GM23338 (cell line): ENCODE measurements around the gene FAF2. TPM values are rescaled to one million over a fixed set of nuclear protein-coding genes. Genes with fewer than 3 reads are reported as not detected.

ENCODE experiments used
- ATAC-seq: fragments of 200-7000 bp; cut with Tn5 transposase; 3 replicates; pipeline ENCODE4 v1.9.1; 2020
- DNase-seq: peaks from one replicate; pipeline ENCODE4 v3.0.0-alpha.2; 2015; ENCODE audit warnings: low spot score
- H2AFZ ChIP-seq: fragments of 200-600 bp; sonication (generic); 2 replicates; pipeline ENCODE4 v1.8.0; 2016; ENCODE audit warnings: antibody characterized with exemption, mild to moderate bottlenecking, moderate library complexity
- H3F3A ChIP-seq: fragments of 200-600 bp; sonication (generic); replicated peaks from 2 replicates; pipeline ENCODE4 v1.8.0; 2017; ENCODE audit warnings: antibody characterized with exemption, mixed run types, low read depth
- H3K27ac ChIP-seq: fragments of 200-600 bp; sonication (generic); 2 replicates; pipeline ENCODE4 v1.6.1; 2016; ENCODE audit warnings: low read depth
- H3K27me3 ChIP-seq: fragments of 200-600 bp; sonication (generic); 2 replicates; pipeline ENCODE4 v1.8.0; 2016; ENCODE audit warnings: mild to moderate bottlenecking, mixed run types, moderate library complexity; ENCODE audit not compliant: insufficient read depth
- H3K36me3 ChIP-seq: fragments of 200-600 bp; sonication (generic); 2 replicates; pipeline ENCODE4 v1.8.0; 2016; ENCODE audit warnings: mild to moderate bottlenecking; ENCODE audit not compliant: insufficient read depth
- H3K4me1 ChIP-seq: fragments of 200-600 bp; sonication (generic); 2 replicates; pipeline ENCODE4 v1.8.0; 2016; ENCODE audit warnings: mild to moderate bottlenecking, moderate library complexity; ENCODE audit not compliant: insufficient read depth
- H3K4me2 ChIP-seq: fragments of 200-600 bp; sonication (generic); 2 replicates; pipeline ENCODE4 v1.7.1; 2017; ENCODE audit warnings: mixed run types
- H3K4me3 ChIP-seq: fragments of 200-600 bp; sonication (generic); 2 replicates; pipeline ENCODE4 v1.6.1; 2016; ENCODE audit warnings: mixed run types
- H3K79me2 ChIP-seq: fragments of 200-600 bp; sonication (generic); replicated peaks from 2 replicates; pipeline ENCODE4 v1.8.0; 2017; ENCODE audit warnings: mild to moderate bottlenecking; ENCODE audit not compliant: insufficient read depth
- H3K9me2 ChIP-seq: fragments of 200-600 bp; sonication (generic); 2 replicates; pipeline ENCODE4 v1.8.0; 2017; ENCODE audit not compliant: insufficient read depth
- H4K20me1 ChIP-seq: fragments of 200-600 bp; sonication (generic); replicated peaks from 2 replicates; pipeline ENCODE4 v1.8.0; 2017; ENCODE audit warnings: mild to moderate bottlenecking; ENCODE audit not compliant: insufficient read depth
- H3K27ac Mint-ChIP-seq: 2 replicates; pipeline ENCODE4 v1.8.0; 2020; ENCODE audit warnings: inconsistent platforms, mild to moderate bottlenecking, moderate library complexity, mixed read lengths
- H3K27me3 Mint-ChIP-seq: 3 replicates; pipeline ENCODE4 v1.8.0; 2022; ENCODE audit warnings: low read depth, mild to moderate bottlenecking, moderate library complexity, mixed read lengths, inconsistent platforms; ENCODE audit not compliant: insufficient read depth, poor library complexity
- H3K36me3 Mint-ChIP-seq: 3 replicates; pipeline ENCODE4 v1.8.0; 2021; ENCODE audit warnings: low read depth, mild to moderate bottlenecking, inconsistent platforms, moderate library complexity, mixed read lengths
- H3K4me1 Mint-ChIP-seq: 3 replicates; pipeline ENCODE4 v1.8.0; 2020; ENCODE audit warnings: mild to moderate bottlenecking, inconsistent platforms, mixed read lengths
- H3K4me3 Mint-ChIP-seq: 3 replicates; pipeline ENCODE4 v1.8.0; 2021; ENCODE audit warnings: moderate library complexity, mild to moderate bottlenecking, inconsistent platforms, mixed read lengths
- H3K9me3 Mint-ChIP-seq: 3 replicates; pipeline ENCODE4 v1.8.0; 2020; ENCODE audit warnings: moderate library complexity, mild to moderate bottlenecking, inconsistent platforms, mixed read lengths
- CREB1 ChIP-seq: fragments of 250-450 bp; sonication (Bioruptor Pico); IDR thresholded peaks from 2 replicates; pipeline ENCODE4 v1.5.0; 2020; ENCODE audit warnings: low read depth, mild to moderate bottlenecking, moderate library complexity
- CTCF ChIP-seq, 2 experiments: fragments of 200-600 bp in 1 of 2; sonication (generic) in 1 of 2; conservative IDR thresholded peaks; 2 replicates each; pipeline versions ENCODE4 v1.5.1 to v1.6.1; 2016 to 2017; ENCODE audit warnings: antibody characterized with exemption in 2 of 2, low read depth in 2 of 2, mild to moderate bottlenecking in 2 of 2, moderate library complexity in 1 of 2
- ETS1 ChIP-seq: IDR thresholded peaks from 2 replicates; pipeline ENCODE4 v1.6.1; 2016; ENCODE audit warnings: antibody characterized with exemption
- EZH2 ChIP-seq: fragments of 200-600 bp; sonication (generic); IDR thresholded peaks from one replicate; pipeline ENCODE4 v1.8.0; 2017; ENCODE audit warnings: antibody characterized with exemption, mild to moderate bottlenecking, low read depth; ENCODE audit not compliant: unreplicated experiment
- EZH2phosphoT487 ChIP-seq: fragments of 200-600 bp; sonication (generic); IDR thresholded peaks from one replicate; pipeline ENCODE4 v1.8.1; 2018; ENCODE audit warnings: antibody characterized with exemption; ENCODE audit not compliant: unreplicated experiment
- JUNB ChIP-seq: IDR thresholded peaks from one replicate; pipeline ENCODE4 v1.6.1; 2016; ENCODE audit warnings: antibody characterized with exemption; ENCODE audit not compliant: unreplicated experiment
- NANOG ChIP-seq: IDR thresholded peaks from 2 replicates; pipeline ENCODE4 v1.6.1; 2016; ENCODE audit warnings: antibody characterized with exemption, borderline replicate concordance
- POLR2AphosphoS5 ChIP-seq: IDR thresholded peaks from 2 replicates; pipeline ENCODE4 v1.6.1; 2016; ENCODE audit warnings: antibody characterized with exemption, low read depth
- STAT1 ChIP-seq: IDR thresholded peaks from one replicate; pipeline ENCODE4 v1.6.1; 2016; ENCODE audit warnings: antibody characterized with exemption; ENCODE audit not compliant: unreplicated experiment
- ZNF114 ChIP-seq: fragments of 250-450 bp; sonication (Bioruptor Pico); IDR thresholded peaks from 2 replicates; pipeline ENCODE4 v1.5.0; 2020; ENCODE audit warnings: mild to moderate bottlenecking, moderate library complexity
- ZNF331 ChIP-seq: fragments of 250-450 bp; sonication (Bioruptor Pico); IDR thresholded peaks from 2 replicates; pipeline ENCODE4 v1.5.0; 2020; ENCODE audit warnings: low read depth, mild to moderate bottlenecking, moderate library complexity
- ZNF462 ChIP-seq: fragments of 250-450 bp; sonication (Bioruptor Pico); IDR thresholded peaks from 2 replicates; pipeline ENCODE4 v1.5.0; 2020; ENCODE audit warnings: mild to moderate bottlenecking, moderate library complexity
- polyA plus RNA-seq: library from polyadenylated mRNA; unstranded; fragments of >200 nt; fragmentation: Nextera tagmentation; extraction: Ambion mirVana; gene quantifications from 2 replicates; pipeline ENCODE4 v1.2.1, GENCODE V29; 2016
- total RNA-seq: library from RNA; depleted of rRNA; stranded (reverse); fragments of >200 nt; shearing (Covaris generic); gene quantifications from 2 replicates; pipeline ENCODE4 v1.2.3, GENCODE V29; 2014
- TF ChIP-seq, protein P1 (sequence below): IDR thresholded peaks from one replicate; pipeline ENCODE4 v1.6.1; 2018; ENCODE audit warnings: antibody characterized with exemption; ENCODE audit not compliant: unreplicated experiment

Gene FAF2
- total and polyA plus RNA-seq, 2 experiments from 2014 or later: 32.8 to 37.6 TPM

DNA sequence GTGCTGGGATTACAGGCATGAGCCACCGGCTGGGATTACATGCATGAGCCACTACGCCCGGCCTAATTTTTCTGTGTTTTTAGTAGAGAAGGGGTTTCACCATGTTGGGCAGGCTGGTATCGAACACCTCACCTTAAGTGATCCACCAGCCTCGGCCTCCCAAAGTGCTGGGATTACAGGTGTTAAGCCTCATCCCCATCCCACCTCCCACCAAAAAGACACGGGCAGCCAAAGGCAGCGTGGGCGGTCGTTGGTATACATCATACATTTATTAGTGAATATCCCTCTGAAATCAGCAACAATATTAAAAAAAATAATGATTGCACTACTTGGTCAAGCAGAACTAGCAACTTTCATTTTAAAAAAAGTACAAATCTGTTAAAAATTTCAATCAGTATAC, 78.3 kb downstream of the FAF2 start:
- no peaks in the 10 kb centered on the region for H3K9me2 ChIP-seq
- Mint-ChIP-seq H3K9me3 (no peaks in the 10 kb centered on the region), H3K4me3 (no peak overlapping the region), H3K36me3 (peaks cover 32% of the 10 kb centered on the region), H3K27ac (no peak overlapping the region), H3K27me3 (peaks cover 15% of the 10 kb centered on the region), H3K4me1 (peaks cover 3% of the 10 kb centered on the region; the same call in 2 of the 3 replicates)
- no peak for ATAC-seq
- H3K36me3 ChIP-seq: peaks cover 14% of the 10 kb centered on the region; the same call in 1 of the 2 replicates
- peaks cover 9% of the 10 kb centered on the region; the same call in 1 of the 2 replicates for H3F3A ChIP-seq
- H3K27me3 ChIP-seq: no peaks in the 10 kb centered on the region
- peaks cover 3% of the 10 kb centered on the region; the same call in 1 of the 2 replicates for H4K20me1 ChIP-seq
- TF ChIP-seq ZNF331 (CRISPR knock-in tag) (no peak), EZH2 (no peak), STAT1 (no peak), EZH2phosphoT487 (no peak), JUNB (no peak), NANOG (no peak), ZNF114 (CRISPR knock-in tag) (no peak), ETS1 (no peak), CTCF (conservative IDR thresholded peaks at IDR 0.05; ENCODE audit: low read depth in 2 of 2) (no peak), ZNF462 (CRISPR knock-in tag) (no peak), POLR2AphosphoS5 (no peak), CREB1 (CRISPR knock-in tag) (no peak)
- TF ChIP-seq, protein P1, sequence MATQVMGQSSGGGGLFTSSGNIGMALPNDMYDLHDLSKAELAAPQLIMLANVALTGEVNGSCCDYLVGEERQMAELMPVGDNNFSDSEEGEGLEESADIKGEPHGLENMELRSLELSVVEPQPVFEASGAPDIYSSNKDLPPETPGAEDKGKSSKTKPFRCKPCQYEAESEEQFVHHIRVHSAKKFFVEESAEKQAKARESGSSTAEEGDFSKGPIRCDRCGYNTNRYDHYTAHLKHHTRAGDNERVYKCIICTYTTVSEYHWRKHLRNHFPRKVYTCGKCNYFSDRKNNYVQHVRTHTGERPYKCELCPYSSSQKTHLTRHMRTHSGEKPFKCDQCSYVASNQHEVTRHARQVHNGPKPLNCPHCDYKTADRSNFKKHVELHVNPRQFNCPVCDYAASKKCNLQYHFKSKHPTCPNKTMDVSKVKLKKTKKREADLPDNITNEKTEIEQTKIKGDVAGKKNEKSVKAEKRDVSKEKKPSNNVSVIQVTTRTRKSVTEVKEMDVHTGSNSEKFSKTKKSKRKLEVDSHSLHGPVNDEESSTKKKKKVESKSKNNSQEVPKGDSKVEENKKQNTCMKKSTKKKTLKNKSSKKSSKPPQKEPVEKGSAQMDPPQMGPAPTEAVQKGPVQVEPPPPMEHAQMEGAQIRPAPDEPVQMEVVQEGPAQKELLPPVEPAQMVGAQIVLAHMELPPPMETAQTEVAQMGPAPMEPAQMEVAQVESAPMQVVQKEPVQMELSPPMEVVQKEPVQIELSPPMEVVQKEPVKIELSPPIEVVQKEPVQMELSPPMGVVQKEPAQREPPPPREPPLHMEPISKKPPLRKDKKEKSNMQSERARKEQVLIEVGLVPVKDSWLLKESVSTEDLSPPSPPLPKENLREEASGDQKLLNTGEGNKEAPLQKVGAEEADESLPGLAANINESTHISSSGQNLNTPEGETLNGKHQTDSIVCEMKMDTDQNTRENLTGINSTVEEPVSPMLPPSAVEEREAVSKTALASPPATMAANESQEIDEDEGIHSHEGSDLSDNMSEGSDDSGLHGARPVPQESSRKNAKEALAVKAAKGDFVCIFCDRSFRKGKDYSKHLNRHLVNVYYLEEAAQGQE: no peak
- no peak overlapping the region for H3K4me2 ChIP-seq
- H3K4me1 ChIP-seq: no peaks in the 10 kb centered on the region
- H3K4me3 ChIP-seq: no peak overlapping the region
- H2AFZ ChIP-seq: no peak overlapping the region
- no peaks in the 10 kb centered on the region; the same call in 1 of the 2 replicates for H3K79me2 ChIP-seq
- DNase-seq: no peak
- H3K27ac ChIP-seq: no peak overlapping the region
